AG09309 (cell line): ENCODE results near the gene SFXN5.

Source experiments
- DNase-seq: peaks from one replicate; pipeline ENCODE4 v3.0.0-alpha.2; 2010; ENCODE audit warnings: low read depth
- H3K4me3 ChIP-seq: 2 replicates; pipeline ENCODE4 v1.5.1; 2011; ENCODE audit warnings: mild to moderate bottlenecking, low read depth, low read length, moderate library complexity; ENCODE audit not compliant: control insufficient read depth
- TF ChIP-seq, protein P1 (sequence below): IDR thresholded peaks from 2 replicates; pipeline ENCODE4 v1.5.1; 2011; ENCODE audit warnings: mild to moderate bottlenecking, low read depth, low read length, inconsistent platforms; ENCODE audit not compliant: insufficient read depth, control insufficient read depth; ENCODE audit errors: missing control alignments

SFXN5 gene

DNA sequence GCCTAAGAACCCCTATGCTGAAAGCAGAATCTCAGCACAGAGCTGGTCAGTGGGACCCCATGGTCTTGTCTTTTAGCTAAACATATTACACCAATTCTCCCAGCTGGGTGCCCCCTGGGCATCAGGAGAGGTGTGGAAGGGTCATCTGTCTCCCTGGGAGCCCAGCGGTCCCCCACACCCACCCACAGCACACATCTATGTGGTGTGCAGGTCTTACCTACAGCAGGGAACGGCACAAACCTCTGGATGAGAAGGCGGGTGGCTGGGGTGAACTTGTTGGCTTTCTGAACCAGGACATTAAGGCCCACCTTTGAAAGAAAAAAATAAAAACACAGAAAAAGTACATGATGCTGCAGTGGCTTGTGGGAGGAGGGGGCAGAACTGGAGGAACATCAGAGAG, 83.5 kb downstream of the SFXN5 start:
- DNase-seq = no peak
- TF ChIP-seq, protein P1, sequence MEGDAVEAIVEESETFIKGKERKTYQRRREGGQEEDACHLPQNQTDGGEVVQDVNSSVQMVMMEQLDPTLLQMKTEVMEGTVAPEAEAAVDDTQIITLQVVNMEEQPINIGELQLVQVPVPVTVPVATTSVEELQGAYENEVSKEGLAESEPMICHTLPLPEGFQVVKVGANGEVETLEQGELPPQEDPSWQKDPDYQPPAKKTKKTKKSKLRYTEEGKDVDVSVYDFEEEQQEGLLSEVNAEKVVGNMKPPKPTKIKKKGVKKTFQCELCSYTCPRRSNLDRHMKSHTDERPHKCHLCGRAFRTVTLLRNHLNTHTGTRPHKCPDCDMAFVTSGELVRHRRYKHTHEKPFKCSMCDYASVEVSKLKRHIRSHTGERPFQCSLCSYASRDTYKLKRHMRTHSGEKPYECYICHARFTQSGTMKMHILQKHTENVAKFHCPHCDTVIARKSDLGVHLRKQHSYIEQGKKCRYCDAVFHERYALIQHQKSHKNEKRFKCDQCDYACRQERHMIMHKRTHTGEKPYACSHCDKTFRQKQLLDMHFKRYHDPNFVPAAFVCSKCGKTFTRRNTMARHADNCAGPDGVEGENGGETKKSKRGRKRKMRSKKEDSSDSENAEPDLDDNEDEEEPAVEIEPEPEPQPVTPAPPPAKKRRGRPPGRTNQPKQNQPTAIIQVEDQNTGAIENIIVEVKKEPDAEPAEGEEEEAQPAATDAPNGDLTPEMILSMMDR = no peak
- H3K4me3 ChIP-seq = no peak overlapping the region

DNA sequence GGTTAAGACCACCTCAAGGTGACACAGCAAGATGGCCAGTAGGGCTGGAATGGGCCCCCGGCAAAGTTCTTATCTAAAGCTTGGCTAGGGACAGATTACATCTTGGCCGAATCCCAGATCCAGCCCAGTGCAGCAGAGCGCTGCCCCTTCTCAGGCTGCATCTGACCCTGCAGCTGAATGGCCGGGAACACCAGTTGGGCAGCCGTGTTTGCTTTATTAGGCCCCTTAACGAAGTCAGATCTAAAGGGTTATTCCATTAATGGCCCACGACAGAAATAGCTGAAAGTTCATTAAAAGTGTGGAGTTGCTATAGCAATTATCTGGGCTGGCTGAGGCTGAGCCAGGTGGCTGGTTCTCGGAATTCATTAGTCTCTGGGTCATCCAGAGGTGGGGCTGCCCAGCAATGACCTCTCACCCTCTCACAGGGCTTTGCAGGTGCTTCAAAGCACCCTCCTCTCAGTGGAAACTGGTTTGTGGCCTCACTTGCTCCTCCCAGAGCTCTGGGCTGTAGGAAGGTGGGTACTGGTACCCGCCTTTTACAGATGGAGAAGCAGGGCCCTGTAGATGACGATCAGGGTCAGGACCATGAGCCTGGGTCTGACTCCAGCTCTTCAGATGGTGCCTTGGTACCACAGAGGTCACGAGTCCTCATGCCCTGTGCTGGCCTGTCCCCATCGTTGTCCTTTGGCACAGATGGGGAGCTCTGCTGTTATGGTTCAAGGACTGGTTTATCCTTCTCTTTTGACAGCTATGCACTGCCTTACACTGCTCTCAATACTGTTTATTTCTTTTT, 85.4 kb downstream of the SFXN5 start:
- no peak for DNase-seq
- no peak overlapping the region for H3K4me3 ChIP-seq
- TF ChIP-seq, protein P1 = no peak

DNA sequence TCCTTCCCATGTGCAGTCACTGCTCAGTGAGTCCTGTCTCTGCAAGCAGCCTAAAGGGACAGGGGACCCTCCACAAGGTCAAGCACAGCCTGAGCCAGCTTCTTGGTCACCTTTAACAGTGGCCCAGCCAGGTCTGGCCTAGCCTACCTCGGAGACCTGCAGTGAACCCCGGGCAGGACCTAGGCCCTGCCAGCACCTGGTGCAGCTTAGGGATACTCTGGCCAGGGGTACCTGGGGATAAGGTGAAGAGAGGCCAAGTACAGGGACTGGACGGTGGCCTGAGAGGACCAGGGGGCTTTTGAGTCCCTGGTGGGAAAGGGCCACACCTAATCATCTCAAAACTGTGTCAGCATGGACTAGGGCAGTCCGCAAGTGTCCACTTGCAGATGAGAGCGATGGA, 86.4 kb downstream of the SFXN5 start:
- no peak for DNase-seq
- TF ChIP-seq, protein P1 = no peak
- H3K4me3 ChIP-seq = no peak overlapping the region

DNA sequence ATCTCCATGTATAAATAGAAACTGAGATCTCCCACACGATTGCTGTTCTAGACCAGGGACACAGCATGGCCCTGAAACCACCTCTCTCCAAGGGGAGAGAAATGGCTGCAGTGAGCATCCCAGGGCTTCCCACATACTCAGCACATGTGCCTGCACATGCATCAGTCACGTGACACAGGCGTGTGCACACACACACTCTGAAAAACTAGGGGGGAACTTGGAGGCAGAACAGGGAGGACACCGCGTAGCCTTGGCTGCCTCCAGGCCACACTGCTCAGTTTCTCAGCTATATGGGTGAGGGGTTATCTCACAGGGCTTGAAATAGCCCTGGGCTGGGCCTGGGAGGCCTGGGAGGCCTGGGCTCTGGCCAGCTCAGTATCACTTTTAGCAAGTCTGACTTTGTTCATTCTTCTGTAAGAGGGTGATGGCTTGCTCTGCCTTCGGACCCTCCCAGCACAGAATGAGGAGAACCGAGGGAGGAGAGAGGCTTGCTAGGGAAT, 87.3 kb downstream of the SFXN5 start:
- DNase-seq = no peak
- H3K4me3 ChIP-seq = no peak overlapping the region
- TF ChIP-seq, protein P1 = no peak

DNA sequence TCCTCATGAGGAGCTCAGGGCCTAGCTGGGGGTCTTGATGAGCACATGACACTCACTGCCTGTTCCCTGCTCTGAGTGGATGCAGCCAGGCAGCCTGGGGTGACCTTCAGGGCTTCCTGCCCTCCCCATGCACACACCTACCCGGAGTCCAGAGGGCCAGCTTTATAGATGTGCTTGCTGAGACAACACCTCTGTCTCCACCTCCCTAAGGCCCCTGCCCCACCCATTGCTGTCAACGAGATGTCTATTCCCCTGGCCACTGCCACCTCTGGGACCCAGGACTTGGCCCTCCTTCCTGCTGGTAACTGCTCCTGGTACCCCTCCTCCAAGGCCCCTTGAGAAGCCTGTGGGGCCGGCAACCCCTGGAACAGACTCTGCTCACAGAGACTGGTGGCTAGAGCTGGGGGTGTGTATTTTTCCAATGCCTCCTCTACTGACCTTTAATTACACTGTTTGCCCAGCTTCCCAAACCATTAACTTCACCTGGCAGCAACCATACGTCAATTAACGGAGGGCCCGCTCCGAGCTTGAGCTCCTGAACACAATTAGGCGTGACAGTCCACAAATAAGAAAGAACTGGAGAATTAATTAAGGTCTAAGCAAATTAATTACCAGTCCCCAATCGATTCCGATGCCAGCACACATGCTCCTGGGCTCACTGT, 87.9 kb downstream of the SFXN5 start:
- TF ChIP-seq, protein P1 = no peak
- no peak overlapping the region for H3K4me3 ChIP-seq
- no peak for DNase-seq

DNA sequence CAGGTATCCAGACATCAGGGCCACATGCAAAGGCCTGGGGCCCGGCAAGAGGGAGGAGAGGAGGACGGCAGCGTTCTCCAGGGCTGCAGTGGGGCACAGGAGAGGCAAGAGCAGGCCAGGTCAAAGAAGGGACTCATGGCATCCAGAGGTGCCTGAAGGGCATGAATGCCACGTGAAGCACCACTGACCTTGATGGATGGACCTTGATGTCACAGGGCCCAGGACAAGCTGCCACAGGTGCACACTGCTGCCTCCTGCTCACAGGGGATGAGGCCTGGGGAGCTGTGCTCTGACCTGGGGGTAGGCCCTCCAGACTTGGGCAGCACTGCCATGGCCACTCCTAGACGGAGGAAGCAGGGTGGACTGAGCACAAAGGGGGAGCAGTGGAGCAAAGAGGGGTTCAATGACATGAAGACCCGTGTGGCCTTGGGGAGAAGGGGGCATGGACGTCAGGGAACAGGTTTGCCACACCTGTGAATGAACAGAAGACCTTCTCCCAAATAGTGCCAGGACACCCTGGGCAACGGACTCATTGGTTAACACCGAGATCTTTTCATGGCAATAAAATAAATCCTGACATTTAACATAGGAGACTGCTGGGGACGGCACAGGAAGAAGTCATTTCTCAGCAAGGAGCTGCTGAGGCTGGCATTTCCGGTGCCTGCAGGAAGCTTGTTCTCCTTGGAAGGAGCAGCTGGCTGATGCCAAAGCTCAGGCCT, 88.6 kb downstream of the SFXN5 start:
- TF ChIP-seq, protein P1 = no peak
- no peak overlapping the region for H3K4me3 ChIP-seq
- DNase-seq = no peak
